Measurements from ENCODE around the gene MICU1. TPM values are rescaled to one million over a fixed set of nuclear protein-coding genes. Genes with fewer than 3 reads are reported as not detected.

Gene MICU1
- total and polyA plus RNA-seq, 2 of the 13 experiments (the other 11 are each of a cell fraction or from before 2014, with no cell fraction given), result 32.5 to 56.1 TPM

DNA sequence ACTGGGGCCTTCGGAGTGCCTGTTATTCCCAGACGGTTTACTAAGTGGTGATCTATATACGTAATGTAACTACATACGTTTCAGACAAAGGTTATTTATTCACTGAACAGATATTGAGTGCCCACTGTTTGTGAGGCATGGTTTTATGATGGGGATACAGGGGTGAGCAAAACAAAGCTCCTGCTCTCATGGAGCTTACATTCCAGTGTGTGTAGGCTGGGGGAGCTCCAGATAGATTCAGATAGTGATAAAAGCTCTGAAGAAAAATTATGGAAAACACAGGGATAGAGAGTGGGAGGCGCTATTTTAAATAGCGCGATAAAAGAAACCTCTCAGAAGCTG is 270.7 kb downstream of the MICU1 start:
- in situ Hi-C loops (cut with HindIII; ENCODE audit: extremely low pct_ligation_motif_present, low pct_unique_long_range_greater_than_20kb), result no loop called here
- Histone ChIP-seq H2AFZ (ENCODE audit: low read length) (no peak overlapping the region), H3K4me2 (ENCODE audit: low read depth, low read length) (peak overlapping the region; percentile 91), H3K79me2 (ENCODE audit: insufficient read depth, low read length) (peaks cover 36% of the 10 kb centered on the region), H3K27ac (ENCODE audit: extremely low read length, insufficient read depth, low read length) (peak overlapping the region; percentile 97), H3K9ac (ENCODE audit: insufficient read depth, low read depth, low read length) (peak overlapping the region; percentile 95), H3K36me3 (replicated peaks in 1 of 2; ENCODE audit: control insufficient read depth in 1 of 2, insufficient read depth in 2 of 2, low read length in 2 of 2) (peaks cover 5 to 8% of the 10 kb centered on the region in 2 experiments), H3K27me3 (ENCODE audit: control insufficient read depth in 1 of 2, insufficient read depth in 2 of 2, low read length in 2 of 2) (no peaks in the 10 kb centered on the region; a peak in 1 of 5 replicates), H3K9me3 (ENCODE audit: low read length) (no peaks in the 10 kb centered on the region), H3K4me3 (replicated peaks in 1 of 3; ENCODE audit: insufficient read depth in 1 of 3, low read depth in 2 of 3, low read length in 3 of 3) (peak overlapping the region; percentile 75 to 96 (median 94)), H4K20me1 (ENCODE audit: insufficient read depth, low read length) (no peaks in the 10 kb centered on the region), H3K4me1 (ENCODE audit: insufficient read depth, low read length) (peaks cover 24% of the 10 kb centered on the region)
- DNase-seq (ENCODE audit: low spot score) (no peak), ATAC-seq (no peak; the same call in 2 of the 3 replicates), FAIRE-seq (no peak)
- POLR2A ChIA-PET, result interaction anchor here (0.7 to 1.7 kb wide), 15 partner anchors 9 to 295 kb away, joined by 3 to 9 read pairs (median 3); partner anchors contain the start of genes ANAPC16, ASCC1 and DDIT4
- intact Hi-C loops (cut with micrococcal nuclease; ENCODE audit: unreplicated experiment), result no loop called here
- whole genome bisulfite sequencing (ENCODE audit: low lambda C conversion rate), result 42% methylated on average over 7 of the region's 7 CpGs
- no TSS peak for BruUV-seq (replicated peaks)
- CTCF ChIA-PET (ENCODE audit: low intra/inter-chr PET ratio, low total read pairs), result no interaction called here
- TF ChIP-seq, protein P1, sequence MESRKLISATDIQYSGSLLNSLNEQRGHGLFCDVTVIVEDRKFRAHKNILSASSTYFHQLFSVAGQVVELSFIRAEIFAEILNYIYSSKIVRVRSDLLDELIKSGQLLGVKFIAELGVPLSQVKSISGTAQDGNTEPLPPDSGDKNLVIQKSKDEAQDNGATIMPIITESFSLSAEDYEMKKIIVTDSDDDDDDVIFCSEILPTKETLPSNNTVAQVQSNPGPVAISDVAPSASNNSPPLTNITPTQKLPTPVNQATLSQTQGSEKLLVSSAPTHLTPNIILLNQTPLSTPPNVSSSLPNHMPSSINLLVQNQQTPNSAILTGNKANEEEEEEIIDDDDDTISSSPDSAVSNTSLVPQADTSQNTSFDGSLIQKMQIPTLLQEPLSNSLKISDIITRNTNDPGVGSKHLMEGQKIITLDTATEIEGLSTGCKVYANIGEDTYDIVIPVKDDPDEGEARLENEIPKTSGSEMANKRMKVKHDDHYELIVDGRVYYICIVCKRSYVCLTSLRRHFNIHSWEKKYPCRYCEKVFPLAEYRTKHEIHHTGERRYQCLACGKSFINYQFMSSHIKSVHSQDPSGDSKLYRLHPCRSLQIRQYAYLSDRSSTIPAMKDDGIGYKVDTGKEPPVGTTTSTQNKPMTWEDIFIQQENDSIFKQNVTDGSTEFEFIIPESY (CRISPR knock-in tag; IDR thresholded peaks at IDR 0.05), result no peak
- TF ChIP-seq ZSCAN5A (CRISPR knock-in tag; IDR thresholded peaks at IDR 0.05; ENCODE audit: borderline replicate concordance) (no peak), ZBTB8A (CRISPR knock-in tag; IDR thresholded peaks at IDR 0.05; ENCODE audit: borderline replicate concordance, low read depth) (no peak), ZNF329 (CRISPR knock-in tag; IDR thresholded peaks at IDR 0.05; ENCODE audit: low read depth) (0 out of 2 replicates have a peak, but pooled peaks have one; percentile 20), PBX3 (CRISPR knock-in tag; IDR thresholded peaks at IDR 0.05; ENCODE audit: borderline replicate concordance) (no peak), THAP11 (CRISPR knock-in tag; IDR thresholded peaks at IDR 0.05) (no peak), SRSF1 (optimal IDR thresholded peaks at IDR 0.05; ENCODE audit: low read depth, low read length) (no peak), ZNF431 (CRISPR knock-in tag; IDR thresholded peaks at IDR 0.05; ENCODE audit: borderline replicate concordance, low read depth) (no peak), CREB1 (IDR thresholded peaks at IDR 0.05) (no peak), CREB1 (CRISPR knock-in tag; IDR thresholded peaks at IDR 0.05) (no peak), ZNF33B (CRISPR knock-in tag; IDR thresholded peaks at IDR 0.05) (no peak), GZF1 (CRISPR knock-in tag; IDR thresholded peaks at IDR 0.05) (peak; percentile 97)
- TF ChIP-seq, protein P2, sequence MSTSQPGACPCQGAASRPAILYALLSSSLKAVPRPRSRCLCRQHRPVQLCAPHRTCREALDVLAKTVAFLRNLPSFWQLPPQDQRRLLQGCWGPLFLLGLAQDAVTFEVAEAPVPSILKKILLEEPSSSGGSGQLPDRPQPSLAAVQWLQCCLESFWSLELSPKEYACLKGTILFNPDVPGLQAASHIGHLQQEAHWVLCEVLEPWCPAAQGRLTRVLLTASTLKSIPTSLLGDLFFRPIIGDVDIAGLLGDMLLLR (CRISPR knock-in tag; IDR thresholded peaks at IDR 0.05), result no peak
- TF ChIP-seq, protein P3, sequence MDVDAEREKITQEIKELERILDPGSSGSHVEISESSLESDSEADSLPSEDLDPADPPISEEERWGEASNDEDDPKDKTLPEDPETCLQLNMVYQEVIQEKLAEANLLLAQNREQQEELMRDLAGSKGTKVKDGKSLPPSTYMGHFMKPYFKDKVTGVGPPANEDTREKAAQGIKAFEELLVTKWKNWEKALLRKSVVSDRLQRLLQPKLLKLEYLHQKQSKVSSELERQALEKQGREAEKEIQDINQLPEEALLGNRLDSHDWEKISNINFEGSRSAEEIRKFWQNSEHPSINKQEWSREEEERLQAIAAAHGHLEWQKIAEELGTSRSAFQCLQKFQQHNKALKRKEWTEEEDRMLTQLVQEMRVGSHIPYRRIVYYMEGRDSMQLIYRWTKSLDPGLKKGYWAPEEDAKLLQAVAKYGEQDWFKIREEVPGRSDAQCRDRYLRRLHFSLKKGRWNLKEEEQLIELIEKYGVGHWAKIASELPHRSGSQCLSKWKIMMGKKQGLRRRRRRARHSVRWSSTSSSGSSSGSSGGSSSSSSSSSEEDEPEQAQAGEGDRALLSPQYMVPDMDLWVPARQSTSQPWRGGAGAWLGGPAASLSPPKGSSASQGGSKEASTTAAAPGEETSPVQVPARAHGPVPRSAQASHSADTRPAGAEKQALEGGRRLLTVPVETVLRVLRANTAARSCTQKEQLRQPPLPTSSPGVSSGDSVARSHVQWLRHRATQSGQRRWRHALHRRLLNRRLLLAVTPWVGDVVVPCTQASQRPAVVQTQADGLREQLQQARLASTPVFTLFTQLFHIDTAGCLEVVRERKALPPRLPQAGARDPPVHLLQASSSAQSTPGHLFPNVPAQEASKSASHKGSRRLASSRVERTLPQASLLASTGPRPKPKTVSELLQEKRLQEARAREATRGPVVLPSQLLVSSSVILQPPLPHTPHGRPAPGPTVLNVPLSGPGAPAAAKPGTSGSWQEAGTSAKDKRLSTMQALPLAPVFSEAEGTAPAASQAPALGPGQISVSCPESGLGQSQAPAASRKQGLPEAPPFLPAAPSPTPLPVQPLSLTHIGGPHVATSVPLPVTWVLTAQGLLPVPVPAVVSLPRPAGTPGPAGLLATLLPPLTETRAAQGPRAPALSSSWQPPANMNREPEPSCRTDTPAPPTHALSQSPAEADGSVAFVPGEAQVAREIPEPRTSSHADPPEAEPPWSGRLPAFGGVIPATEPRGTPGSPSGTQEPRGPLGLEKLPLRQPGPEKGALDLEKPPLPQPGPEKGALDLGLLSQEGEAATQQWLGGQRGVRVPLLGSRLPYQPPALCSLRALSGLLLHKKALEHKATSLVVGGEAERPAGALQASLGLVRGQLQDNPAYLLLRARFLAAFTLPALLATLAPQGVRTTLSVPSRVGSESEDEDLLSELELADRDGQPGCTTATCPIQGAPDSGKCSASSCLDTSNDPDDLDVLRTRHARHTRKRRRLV (CRISPR knock-in tag; IDR thresholded peaks at IDR 0.05), result no peak

Data from HepG2 (cell line).